PC-3 (cell line): Measurements from ENCODE around the gene KRTAP5-3. TPM values are rescaled to one million over a fixed set of nuclear protein-coding genes. Genes with fewer than 3 reads are reported as not detected.
"Not testable (repeated sequence)": the region's sequence is repeated elsewhere in the genome, so short reads cannot be mapped to it uniquely, and the experiment has no call there.

Source experiments
- ATAC-seq: fragments of 200-7000 bp; cut with Tn5 transposase; 2 replicates; pipeline ENCODE4 v1.9.1; 2020; ENCODE audit warnings: mild to moderate bottlenecking, moderate library complexity
- BruUV-seq: library from RNA; stranded (reverse); fragments of 400-500 nt; replicated peaks from 2 replicates; lab custom pipeline; 2021; lab: Mats Ljungman, UMichigan
- CTCF ChIA-PET: fragments of 300-600 bp; sonication (Branson Sonifier 250); formaldehyde crosslinking; loops from one replicate; lab custom pipeline; 2022; ENCODE audit warnings: antibody characterized with exemption; lab: Charles Lee
- POLR2A ChIA-PET: fragments of 300-600 bp; sonication (Branson Sonifier 250); formaldehyde crosslinking; loops from one replicate; lab custom pipeline; 2022; ENCODE audit warnings: antibody characterized with exemption; ENCODE audit not compliant: unreplicated experiment; lab: Charles Lee
- DNase-seq: peaks from one replicate; pipeline ENCODE4 v3.0.0-alpha.2; 2015
- H2AFZ ChIP-seq: fragments of 300-600 bp; sonication (generic); 2 replicates; pipeline ENCODE4 v1.6.0; 2016; ENCODE audit warnings: antibody characterized with exemption, low read length
- H3F3A ChIP-seq: fragments of 300-600 bp; sonication (generic); one replicate; pipeline ENCODE4 v1.6.0; 2017; ENCODE audit warnings: antibody characterized with exemption, low read length, control low read depth, mild to moderate bottlenecking; ENCODE audit not compliant: unreplicated experiment
- H3K27ac ChIP-seq: fragments of 300-600 bp; sonication (generic); 2 replicates; pipeline ENCODE4 v1.5.1; 2016; ENCODE audit warnings: mild to moderate bottlenecking, low read length
- H3K27me3 ChIP-seq: fragments of 300-600 bp; sonication (generic); 2 replicates; pipeline ENCODE4 v1.6.1; 2016; ENCODE audit warnings: low read length, mixed read lengths
- H3K36me3 ChIP-seq: fragments of 300-600 bp; sonication (generic); 2 replicates; pipeline ENCODE4 v1.6.1; 2016; ENCODE audit warnings: low read depth, mixed run types, low read length, mixed read lengths
- H3K4me1 ChIP-seq: fragments of 300-600 bp; sonication (generic); 2 replicates; pipeline ENCODE4 v1.5.1; 2016; ENCODE audit warnings: low read length; ENCODE audit not compliant: insufficient read depth
- H3K4me2 ChIP-seq: fragments of 300-600 bp; sonication (generic); 2 replicates; pipeline ENCODE4 v1.6.0; 2016; ENCODE audit warnings: low read length
- H3K4me3 ChIP-seq: fragments of 300-600 bp; sonication (generic); 2 replicates; pipeline ENCODE4 v1.5.1; 2016; ENCODE audit warnings: mild to moderate bottlenecking, low read length, mixed read lengths
- H3K79me2 ChIP-seq: fragments of 300-600 bp; sonication (generic); 2 replicates; pipeline ENCODE4 v1.6.1; 2017; ENCODE audit warnings: low read length, mixed read lengths
- H3K9ac ChIP-seq: fragments of 300-600 bp; sonication (generic); 2 replicates; pipeline ENCODE4 v1.6.0; 2016; ENCODE audit warnings: mild to moderate bottlenecking, low read length
- H3K9me2 ChIP-seq: fragments of 300-600 bp; sonication (generic); replicated peaks from 2 replicates; pipeline ENCODE4 v1.6.1; 2016; ENCODE audit warnings: mixed run types, low read length, mixed read lengths
- H3K9me3 ChIP-seq: fragments of 300-600 bp; sonication (generic); 2 replicates; pipeline ENCODE4 v1.6.1; 2016; ENCODE audit warnings: low read length, mixed read lengths
- H4K20me1 ChIP-seq: fragments of 300-600 bp; sonication (generic); 2 replicates; pipeline ENCODE4 v1.6.1; 2016; ENCODE audit warnings: low read length, mixed read lengths
- CTCF ChIP-seq: fragments of 300-600 bp; sonication (generic); conservative IDR thresholded peaks from 2 replicates; pipeline ENCODE4 v1.5.1; 2017; ENCODE audit warnings: antibody characterized with exemption, low read depth, mild to moderate bottlenecking, low read length
- EZH2 ChIP-seq: fragments of 300-600 bp; sonication (generic); IDR thresholded peaks from one replicate; pipeline ENCODE4 v1.6.1; 2017; ENCODE audit warnings: antibody characterized with exemption, mild to moderate bottlenecking, low read length; ENCODE audit not compliant: unreplicated experiment
- EZH2phosphoT487 ChIP-seq: fragments of 300-600 bp; sonication (generic); IDR thresholded peaks from 2 replicates; pipeline ENCODE4 v1.6.1; 2018; ENCODE audit warnings: mild to moderate bottlenecking, antibody characterized with exemption, low read length, borderline replicate concordance
- intact Hi-C: fragments of 100-400 bp; cut with micrococcal nuclease; formaldehyde crosslinking; loops from 2 replicates; pipeline ENCODE4 v1.9.0; 2023
- total RNA-seq: library from RNA; depleted of rRNA; stranded (reverse); fragments of >200 nt; gene quantifications from 2 replicates; pipeline ENCODE4 v1.2.3, GENCODE V29; 2014

The KRTAP5-3 gene
- total RNA-seq, 1 experiment from 2014 or later: not detected

DNA sequence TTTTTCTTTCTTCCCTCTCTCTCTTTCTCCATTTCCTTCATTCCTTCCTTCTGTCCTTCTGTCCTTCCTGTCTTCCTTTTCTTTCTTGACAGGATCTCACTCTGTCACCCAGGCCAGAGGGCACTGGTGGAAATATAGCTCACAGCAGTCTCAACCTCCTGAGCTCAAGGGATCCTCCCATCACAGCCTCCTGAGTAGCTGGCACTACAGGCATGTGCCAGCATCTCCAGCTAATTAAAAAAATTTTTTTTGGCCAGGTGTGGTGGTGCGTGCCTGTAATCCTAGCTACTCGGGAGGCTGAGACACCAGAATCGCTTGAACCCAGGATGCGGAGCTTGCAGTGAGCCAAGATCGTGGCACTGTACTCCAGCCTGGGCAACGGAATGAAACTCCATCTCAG, 31.4 kb downstream of the KRTAP5-3 start:
- Histone ChIP-seq H2AFZ (no peak overlapping the region), H3K9ac (no peak overlapping the region), H3K4me3 (no peak overlapping the region), H3K4me1 (peaks cover 8% of the 10 kb centered on the region), H3K9me3 (no peaks in the 10 kb centered on the region), H3K27me3 (peaks cover 16% of the 10 kb centered on the region), H3K9me2 (no peaks in the 10 kb centered on the region), H4K20me1 (no peaks in the 10 kb centered on the region), H3K4me2 (no peak overlapping the region), H3K27ac (no peak overlapping the region), H3K79me2 (no peaks in the 10 kb centered on the region), H3K36me3 (no peaks in the 10 kb centered on the region), H3F3A (no peaks in the 10 kb centered on the region)
- DNase-seq: no peak
- TF ChIP-seq EZH2phosphoT487 (no peak), CTCF (no peak), EZH2 (no peak)
- intact Hi-C loops: no loop called here
- no peak for ATAC-seq
- ChIA-PET POLR2A (no interaction called here), CTCF (interaction anchor here (2.1 kb wide), 1 partner anchor 30 kb away, joined by 5 read pairs; no protein-coding TSS in a partner anchor)
- BruUV-seq: no TSS peak

DNA sequence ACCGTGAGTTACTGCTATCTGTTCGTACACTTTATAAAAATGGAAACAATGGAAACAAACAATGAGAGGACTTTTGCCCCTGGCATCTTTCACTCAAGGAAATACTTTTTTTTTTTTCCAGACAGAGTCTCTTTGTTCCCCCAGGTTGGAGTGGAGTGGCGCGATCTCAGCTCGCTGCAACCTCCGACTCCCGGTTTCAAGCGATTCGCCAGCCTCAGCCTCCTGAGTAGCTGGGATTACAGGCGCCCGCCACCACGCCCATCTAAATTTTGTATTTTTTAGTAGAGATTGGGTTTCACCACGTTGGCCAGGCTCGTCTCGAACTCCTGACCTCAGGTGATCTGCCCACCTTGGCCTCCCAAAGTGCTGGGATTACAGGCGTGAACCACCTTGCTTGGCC, 32.5 kb downstream of the KRTAP5-3 start:
- BruUV-seq, POLR2A ChIA-PET, H3K4me1 ChIP-seq, H3K9ac ChIP-seq, H3K4me2 ChIP-seq, H4K20me1 ChIP-seq, H3K27ac ChIP-seq, H3F3A ChIP-seq, H3K4me3 ChIP-seq, H3K79me2 ChIP-seq, ATAC-seq, DNase-seq, H2AFZ ChIP-seq, H3K9me3 ChIP-seq, H3K36me3 ChIP-seq, H3K9me2 ChIP-seq: not testable (repeated sequence)
- CTCF ChIA-PET: interaction anchor here (1.2 kb wide), 1 partner anchor 17 kb away, joined by 6 read pairs; no protein-coding TSS in a partner anchor
- peaks cover 16% of the 10 kb centered on the region for H3K27me3 ChIP-seq
- intact Hi-C loops: loop anchor here (2.0 kb wide), 1 partner anchor 17 kb away; no protein-coding TSS in a partner anchor

DNA sequence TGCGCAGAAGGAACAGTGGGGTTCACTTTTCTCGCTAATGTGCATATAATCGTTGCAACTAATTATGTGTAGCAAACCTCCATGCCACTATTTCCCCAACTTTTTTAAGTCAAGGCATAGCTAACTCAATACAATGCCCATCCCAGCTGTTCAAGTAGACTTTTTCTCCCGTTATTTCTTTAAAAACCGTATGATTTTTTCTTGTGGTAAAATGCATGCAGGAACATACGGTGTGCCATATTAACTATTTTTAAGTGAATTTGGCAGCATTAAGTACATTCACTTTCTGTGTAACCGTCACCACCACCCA, 33.4 kb downstream of the KRTAP5-3 start:
- DNase-seq (no peak), ATAC-seq (no peak)
- Histone ChIP-seq H3K4me2 (no peak overlapping the region), H3F3A (no peaks in the 10 kb centered on the region), H4K20me1 (no peaks in the 10 kb centered on the region), H3K4me1 (peaks cover 8% of the 10 kb centered on the region), H3K36me3 (no peaks in the 10 kb centered on the region), H2AFZ (no peak overlapping the region), H3K9me2 (no peaks in the 10 kb centered on the region), H3K4me3 (no peak overlapping the region), H3K27ac (no peak overlapping the region), H3K79me2 (no peaks in the 10 kb centered on the region), H3K27me3 (peaks cover 16% of the 10 kb centered on the region), H3K9me3 (no peaks in the 10 kb centered on the region), H3K9ac (no peak overlapping the region)
- TF ChIP-seq EZH2 (no peak), CTCF (no peak; the same call in 1 of the 2 replicates), EZH2phosphoT487 (no peak)
- intact Hi-C loops: loop anchor here (1.0 to 2.0 kb wide), 2 partner anchors 16 to 29 kb away; no protein-coding TSS in a partner anchor
- POLR2A ChIA-PET: no interaction called here
- CTCF ChIA-PET: interaction anchor here (0.5 to 2.7 kb wide), 9 partner anchors 14 to 111 kb away, joined by 3 to 58 read pairs (median 6); no protein-coding TSS in a partner anchor
- no TSS peak for BruUV-seq
